Measurements from ENCODE around the gene SSR1.
A peak's percentile ranks its signal among the peaks of the same experiment; 100 is the strongest.

Gene SSR1

GRCh38 chr6:7339007-7339732 is 26.2 kb upstream of the SSR1 start:
- TF ChIP-seq CTCF (IDR thresholded peaks at IDR 0.05; ENCODE audit: extremely low read depth, missing control alignments), result peak; percentile 29
- peak; percentile 42 for DNase-seq (ENCODE audit: low spot score)

- no peak for TF ChIP-seq CTCF (IDR thresholded peaks at IDR 0.05; ENCODE audit: extremely low read depth, missing control alignments)
- DNase-seq (ENCODE audit: low spot score), result no peak
These were observed 25.0 kb upstream of the SSR1 start for GRCh38 chr6:7338031-7338430.

- no peak for TF ChIP-seq CTCF (IDR thresholded peaks at IDR 0.05; ENCODE audit: extremely low read depth, missing control alignments)
- no peak for DNase-seq (ENCODE audit: low spot score)
These were observed 22.5 kb upstream of the SSR1 start for GRCh38 chr6:7335519-7335918.

GRCh38 chr6:7334685-7335084 is 21.7 kb upstream of the SSR1 start:
- DNase-seq (ENCODE audit: low spot score), result no peak
- no peak for TF ChIP-seq CTCF (IDR thresholded peaks at IDR 0.05; ENCODE audit: extremely low read depth, missing control alignments)

GRCh38 chr6:7332090-7332745 is 19.2 kb upstream of the SSR1 start:
- DNase-seq (ENCODE audit: low spot score), result no peak
- no peak for TF ChIP-seq CTCF (IDR thresholded peaks at IDR 0.05; ENCODE audit: extremely low read depth, missing control alignments)

GRCh38 chr6:7331452-7331851 is 18.5 kb upstream of the SSR1 start:
- TF ChIP-seq CTCF (IDR thresholded peaks at IDR 0.05; ENCODE audit: extremely low read depth, missing control alignments), result no peak
- DNase-seq (ENCODE audit: low spot score), result no peak

- DNase-seq (ENCODE audit: low spot score), result no peak
- TF ChIP-seq CTCF (IDR thresholded peaks at IDR 0.05; ENCODE audit: extremely low read depth, missing control alignments), result no peak
These were observed 15.2 kb upstream of the SSR1 start for GRCh38 chr6:7328243-7328642.

Measured in GM20000 (cell line).